HG03139 (cell line): ENCODE results near the gene KIAA0586.
A peak's percentile ranks its signal among the peaks of the same experiment; 100 is the strongest.
"Not testable (repeated sequence)": the region's sequence is repeated elsewhere in the genome, so short reads cannot be mapped to it uniquely, and the experiment has no call there.

Experiments used
- ATAC-seq: cut with Tn5 transposase; IDR thresholded peaks from one replicate; pipeline ENCODE4 v1.9.1; 2021; ENCODE audit not compliant: unreplicated experiment

Gene KIAA0586

GRCh38 chr14:58427281-58428117 is at the start of gene KIAA0586, which contains the start of gene TIMM9:
KIAA0586 (plus strand) TSS chr14:58427719; CDS start chr14:58428265, 546 bp downstream.
TIMM9 (minus strand) TSS chr14:58427531; CDS start chr14:58411945, 15,586 bp downstream.
- peak; percentile 87 for ATAC-seq

GRCh38 chr14:58390830-58391229 is 36.7 kb upstream of the KIAA0586 start:
- ATAC-seq = no peak

GRCh38 chr14:58395562-58395811 is 32.0 kb upstream of the KIAA0586 start:
- ATAC-seq = no peak

- ATAC-seq = peak; percentile 86
Observed at GRCh38 chr14:58395812-58396788, 31.4 kb upstream of the KIAA0586 start, which contains the start of gene TOMM20L. TOMM20L (plus strand) TSS chr14:58395930; CDS start chr14:58395958, 28 bp downstream.

GRCh38 chr14:58397156-58397555 is 30.4 kb upstream of the KIAA0586 start:
- ATAC-seq = no peak

- no peak for ATAC-seq
Observed at GRCh38 chr14:58398495-58398894, 29.0 kb upstream of the KIAA0586 start.

GRCh38 chr14:58398895-58399294 is 28.6 kb upstream of the KIAA0586 start:
- ATAC-seq = no peak

- ATAC-seq = no peak
Observed at GRCh38 chr14:58401587-58401986, 25.9 kb upstream of the KIAA0586 start.

GRCh38 chr14:58408681-58409215 is 18.8 kb upstream of the KIAA0586 start:
- ATAC-seq = no peak

- no peak for ATAC-seq
Observed at GRCh38 chr14:58414845-58415244, 12.7 kb upstream of the KIAA0586 start.

- no peak for ATAC-seq
Observed at GRCh38 chr14:58415636-58416547, 11.6 kb upstream of the KIAA0586 start.

- ATAC-seq = not testable (repeated sequence)
Observed at GRCh38 chr14:58416934-58417333, 10.6 kb upstream of the KIAA0586 start.

- ATAC-seq = peak; percentile 43
Observed at GRCh38 chr14:58426670-58427280, 744 bp upstream of the KIAA0586 start.

GRCh38 chr14:58428118-58428683 is 682 bp downstream of the KIAA0586 start:
- ATAC-seq = no peak

GRCh38 chr14:58430156-58430555 is 2.6 kb downstream of the KIAA0586 start:
- ATAC-seq = no peak

- no peak for ATAC-seq
Observed at GRCh38 chr14:58439476-58439875, 12.0 kb downstream of the KIAA0586 start.

GRCh38 chr14:58444627-58445026 is 17.1 kb downstream of the KIAA0586 start:
- no peak for ATAC-seq

GRCh38 chr14:58455593-58456265 is 28.2 kb downstream of the KIAA0586 start:
- ATAC-seq = no peak

- no peak for ATAC-seq
Observed at GRCh38 chr14:58460772-58461171, 33.3 kb downstream of the KIAA0586 start.
